HG03439 (cell line): Measurements from ENCODE around the gene MRPL43.

Experiments used
- ATAC-seq: cut with Tn5 transposase; IDR thresholded peaks from one replicate; pipeline ENCODE4 v1.9.1; 2021; ENCODE audit warnings: mild to moderate bottlenecking, moderate library complexity; ENCODE audit not compliant: unreplicated experiment

MRPL43 gene

GRCh38 chr10:101005361-101005760 is 18.1 kb upstream of the MRPL43 start:
- ATAC-seq = no peak

- no peak for ATAC-seq
Measured at GRCh38 chr10:101003639-101004206, 16.4 kb upstream of the MRPL43 start.

GRCh38 chr10:101002456-101002855 is 15.2 kb upstream of the MRPL43 start:
- no peak for ATAC-seq

GRCh38 chr10:101001659-101002035 is 14.3 kb upstream of the MRPL43 start:
- ATAC-seq = no peak

GRCh38 chr10:101000915-101001658 is 13.8 kb upstream of the MRPL43 start:
- no peak for ATAC-seq

- ATAC-seq = no peak
Measured at GRCh38 chr10:101000127-101000914, 13.0 kb upstream of the MRPL43 start.

- no peak for ATAC-seq
Measured at GRCh38 chr10:100999742-101000126, 12.4 kb upstream of the MRPL43 start, which contains the start of gene LZTS2. LZTS2 (plus strand) TSS chr10:100999808; CDS start chr10:101002539, 2,731 bp downstream.

- peak; percentile 49 for ATAC-seq
Measured at GRCh38 chr10:100998991-100999741, 11.9 kb upstream of the MRPL43 start.

- no peak for ATAC-seq
Measured at GRCh38 chr10:100998183-100998990, 11.1 kb upstream of the MRPL43 start.

- ATAC-seq = peak; percentile 48
Measured at GRCh38 chr10:100997360-100998182, 10.3 kb upstream of the MRPL43 start.

GRCh38 chr10:100996678-100997359 is 9.5 kb upstream of the MRPL43 start:
- ATAC-seq = no peak

GRCh38 chr10:100995181-100995580 is 7.9 kb upstream of the MRPL43 start:
- no peak for ATAC-seq

- no peak for ATAC-seq
Measured at GRCh38 chr10:100993986-100994708, 6.8 kb upstream of the MRPL43 start.

GRCh38 chr10:100989088-100989487 is 1.8 kb upstream of the MRPL43 start:
- ATAC-seq = no peak

GRCh38 chr10:100988166-100988565 is 869 bp upstream of the MRPL43 start:
- ATAC-seq = no peak

GRCh38 chr10:100987685-100988049 is 370 bp upstream of the MRPL43 start:
- ATAC-seq = no peak

- ATAC-seq = no peak
Measured at GRCh38 chr10:100986623-100986951, 710 bp downstream of the MRPL43 start.

- ATAC-seq = no peak
Measured at GRCh38 chr10:100985336-100985735, 2.0 kb downstream of the MRPL43 start.
